Trophoblast cell (in vitro differentiated cells and primary cell): Measurements from ENCODE around the gene KMT2D.

Source experiments
- DNase-seq, 2 donors: peaks; one replicate each; pipeline ENCODE4 v3.0.0-alpha.2; 2016
- H2AFZ ChIP-seq: 2 replicates; pipeline ENCODE4 v1.6.1; 2013; ENCODE audit warnings: low read length, moderate library complexity, mild to moderate bottlenecking; ENCODE audit not compliant: insufficient read depth, poor library complexity
- H2AK5ac ChIP-seq: 2 replicates; pipeline ENCODE4 v1.6.1; 2013; ENCODE audit warnings: mild to moderate bottlenecking, low read length
- H2BK120ac ChIP-seq: 2 replicates; pipeline ENCODE4 v1.6.1; 2013; ENCODE audit warnings: low read length, mild to moderate bottlenecking, moderate library complexity; ENCODE audit not compliant: insufficient read depth, poor library complexity
- H2BK12ac ChIP-seq: 2 replicates; pipeline ENCODE4 v1.6.1; 2013; ENCODE audit warnings: mild to moderate bottlenecking, low read length, moderate library complexity
- H2BK5ac ChIP-seq: 2 replicates; pipeline ENCODE4 v1.6.1; 2013; ENCODE audit warnings: low read length, low read depth, moderate library complexity, mild to moderate bottlenecking; ENCODE audit not compliant: poor library complexity
- H3K14ac ChIP-seq: 2 replicates; pipeline ENCODE4 v1.6.1; 2013; ENCODE audit warnings: mild to moderate bottlenecking, low read length
- H3K18ac ChIP-seq: 2 replicates; pipeline ENCODE4 v1.6.1; 2013; ENCODE audit warnings: mild to moderate bottlenecking, low read length
- H3K23ac ChIP-seq: 2 replicates; pipeline ENCODE4 v1.6.1; 2013; ENCODE audit warnings: low read length
- H3K27ac ChIP-seq: 2 replicates; pipeline ENCODE4 v1.5.1; 2013; ENCODE audit warnings: low read depth, mild to moderate bottlenecking, inconsistent platforms, low read length, moderate library complexity
- H3K27me3 ChIP-seq: 2 replicates; pipeline ENCODE4 v1.6.1; 2013; ENCODE audit warnings: inconsistent platforms, mild to moderate bottlenecking, low read length, moderate library complexity; ENCODE audit not compliant: insufficient read depth
- H3K36me3 ChIP-seq, 2 experiments: 1 replicate in 1 of 2; 2 replicates in 1 of 2; pipeline ENCODE4 v1.6.1; 2013; ENCODE audit warnings: low read length in 2 of 2, mild to moderate bottlenecking in 2 of 2, moderate library complexity in 1 of 2; ENCODE audit not compliant: insufficient read depth in 2 of 2, control insufficient read depth in 1 of 2
- H3K4ac ChIP-seq: 2 replicates; pipeline ENCODE4 v1.6.1; 2013; ENCODE audit warnings: low read depth, mild to moderate bottlenecking, low read length, moderate library complexity
- H3K4me1 ChIP-seq, 2 experiments: 1 replicate in 1 of 2; 2 replicates in 1 of 2; pipeline ENCODE4 v1.6.1; 2013; ENCODE audit warnings: low read length in 2 of 2, mild to moderate bottlenecking in 2 of 2, moderate library complexity in 1 of 2; ENCODE audit not compliant: insufficient read depth in 2 of 2, control insufficient read depth in 1 of 2
- H3K4me2 ChIP-seq: 2 replicates; pipeline ENCODE4 v1.6.1; 2013; ENCODE audit warnings: inconsistent platforms, mild to moderate bottlenecking, low read length, moderate library complexity
- H3K4me3 ChIP-seq: 2 replicates; pipeline ENCODE4 v1.5.1; 2013; ENCODE audit warnings: mild to moderate bottlenecking, low read depth, low read length, inconsistent platforms
- H3K79me1 ChIP-seq: one replicate; pipeline ENCODE4 v1.6.1; 2013; ENCODE audit warnings: low read length
- H3K79me2 ChIP-seq: 2 replicates; pipeline ENCODE4 v1.6.1; 2013; ENCODE audit warnings: low read length, mild to moderate bottlenecking; ENCODE audit not compliant: control insufficient read depth, insufficient read depth, poor library complexity
- H3K9ac ChIP-seq: 2 replicates; pipeline ENCODE4 v1.6.1; 2013; ENCODE audit warnings: mild to moderate bottlenecking, low read length
- H3K9me3 ChIP-seq: 2 replicates; pipeline ENCODE4 v1.6.1; 2013; ENCODE audit warnings: low read depth, mild to moderate bottlenecking, control low read depth, inconsistent platforms, low read length; ENCODE audit not compliant: insufficient read depth
- H4K12ac ChIP-seq: 2 replicates; pipeline ENCODE4 v1.6.1; 2013; ENCODE audit warnings: low read depth, mild to moderate bottlenecking, low read length, moderate library complexity
- H4K8ac ChIP-seq: 2 replicates; pipeline ENCODE4 v1.6.1; 2013; ENCODE audit warnings: low read depth, mild to moderate bottlenecking, low read length, moderate library complexity
- H4K91ac ChIP-seq: one replicate; pipeline ENCODE4 v1.6.1; 2013; ENCODE audit warnings: low read depth, mild to moderate bottlenecking, low read length, moderate library complexity
- WGBS: extraction: QIAGEN DNeasy Blood & Tissue Kit; methylation state at CpG from one replicate; pipeline ENCODE4 v1.1.7; 2013; ENCODE audit warnings: missing lambda C conversion rate; ENCODE audit not compliant: insufficient read length, insufficient coverage; ENCODE audit errors: extremely low coverage; 5-methylcytosine and 5-hydroxymethylcytosine counted together

Gene KMT2D

DNA sequence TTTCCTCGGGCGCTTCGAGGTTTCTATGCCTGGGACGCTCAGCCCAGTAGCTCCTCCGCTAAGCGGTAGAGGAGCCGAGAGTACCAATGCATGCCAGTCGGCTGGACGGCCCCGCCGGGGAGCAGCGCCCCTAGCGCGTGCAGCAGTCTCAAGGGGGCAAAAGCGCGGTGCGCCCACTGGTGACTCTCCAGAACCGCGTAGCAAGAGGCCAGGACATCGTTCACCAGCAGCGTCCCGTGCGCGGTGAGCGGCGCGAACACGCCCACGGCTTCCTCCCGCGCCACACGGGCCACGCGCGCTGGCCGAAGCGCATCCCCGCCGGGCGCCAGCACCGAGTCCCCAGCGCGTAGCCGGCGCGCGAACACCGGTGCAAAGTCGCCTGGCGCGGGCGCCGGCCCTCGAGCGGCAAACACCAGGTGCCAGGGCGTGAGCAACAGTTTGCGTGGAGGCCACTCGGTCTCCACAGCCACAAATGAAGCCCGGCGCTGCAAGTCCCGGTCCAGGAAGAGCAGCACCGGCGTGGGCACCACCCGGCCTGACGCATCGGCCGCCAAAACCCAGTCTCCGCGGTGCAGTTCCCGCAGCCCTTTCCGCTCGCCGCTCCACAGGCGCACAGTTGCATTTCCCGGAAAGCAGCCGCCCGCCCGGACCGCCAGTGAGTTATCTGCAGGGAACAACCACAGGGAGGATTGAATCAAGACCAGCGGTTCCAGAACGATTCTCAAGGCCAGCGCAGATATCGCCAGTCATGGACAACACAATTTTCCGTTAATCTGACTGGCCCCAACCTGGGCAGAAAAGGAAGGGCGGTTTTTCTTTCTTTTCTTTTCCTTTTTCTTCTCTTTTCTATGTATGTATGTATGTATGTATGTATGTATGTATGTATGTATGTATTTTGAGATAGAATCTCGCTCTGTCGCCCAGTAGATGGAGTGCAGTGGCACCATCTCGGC is 29.5 kb upstream of the KMT2D start:
- Histone ChIP-seq H3K9me3 (peaks cover 6% of the 10 kb centered on the region), H4K8ac (no peak overlapping the region), H3K36me3 (no peaks in the 10 kb centered on the region), H3K4me2 (peak overlapping the region; percentile 47), H2AFZ (no peak overlapping the region), H3K27me3 (peaks cover 65% of the 10 kb centered on the region), H3K18ac (no peak overlapping the region), H3K9ac (no peak overlapping the region), H2BK120ac (no peak overlapping the region), H2BK12ac (no peak overlapping the region), H3K4me3 (peak overlapping the region; percentile 39), H2BK5ac (no peak overlapping the region), H3K27ac (no peak overlapping the region), H2AK5ac (no peak overlapping the region), H3K4ac (no peak overlapping the region), H3K79me1 (no peaks in the 10 kb centered on the region), H4K12ac (no peak overlapping the region), H3K23ac (peak overlapping the region; percentile 47), H4K91ac (no peak overlapping the region), H3K4me1 (peaks cover 12 to 29% of the 10 kb centered on the region in 2 experiments), H3K14ac (no peak overlapping the region), H3K79me2 (no peaks in the 10 kb centered on the region)
- peak; percentile 26 to 57 for DNase-seq
- no CpG with 5 or more reads among the region's 88 CpGs for WGBS

GRCh38 chr12:49088932-49089330 is 28.3 kb upstream of the KMT2D start:
- Histone ChIP-seq H3K14ac (no peak overlapping the region), H3K18ac (no peak overlapping the region), H3K4me3 (no peak overlapping the region), H3K79me2 (no peaks in the 10 kb centered on the region), H3K4me2 (no peak overlapping the region), H4K12ac (no peak overlapping the region), H2BK5ac (no peak overlapping the region), H4K91ac (no peak overlapping the region), H3K4me1 (peaks cover 8 to 24% of the 10 kb centered on the region in 2 experiments), H2BK120ac (no peak overlapping the region), H3K36me3 (no peaks in the 10 kb centered on the region), H3K27ac (no peak overlapping the region), H3K27me3 (peaks cover 53% of the 10 kb centered on the region), H4K8ac (no peak overlapping the region), H2AK5ac (no peak overlapping the region), H2BK12ac (no peak overlapping the region), H3K79me1 (no peaks in the 10 kb centered on the region), H3K4ac (no peak overlapping the region), H2AFZ (no peak overlapping the region), H3K9ac (no peak overlapping the region), H3K9me3 (peaks cover 2% of the 10 kb centered on the region), H3K23ac (no peak overlapping the region)
- WGBS = no CpG with 5 or more reads among the region's 6 CpGs
- DNase-seq = no peak

DNA sequence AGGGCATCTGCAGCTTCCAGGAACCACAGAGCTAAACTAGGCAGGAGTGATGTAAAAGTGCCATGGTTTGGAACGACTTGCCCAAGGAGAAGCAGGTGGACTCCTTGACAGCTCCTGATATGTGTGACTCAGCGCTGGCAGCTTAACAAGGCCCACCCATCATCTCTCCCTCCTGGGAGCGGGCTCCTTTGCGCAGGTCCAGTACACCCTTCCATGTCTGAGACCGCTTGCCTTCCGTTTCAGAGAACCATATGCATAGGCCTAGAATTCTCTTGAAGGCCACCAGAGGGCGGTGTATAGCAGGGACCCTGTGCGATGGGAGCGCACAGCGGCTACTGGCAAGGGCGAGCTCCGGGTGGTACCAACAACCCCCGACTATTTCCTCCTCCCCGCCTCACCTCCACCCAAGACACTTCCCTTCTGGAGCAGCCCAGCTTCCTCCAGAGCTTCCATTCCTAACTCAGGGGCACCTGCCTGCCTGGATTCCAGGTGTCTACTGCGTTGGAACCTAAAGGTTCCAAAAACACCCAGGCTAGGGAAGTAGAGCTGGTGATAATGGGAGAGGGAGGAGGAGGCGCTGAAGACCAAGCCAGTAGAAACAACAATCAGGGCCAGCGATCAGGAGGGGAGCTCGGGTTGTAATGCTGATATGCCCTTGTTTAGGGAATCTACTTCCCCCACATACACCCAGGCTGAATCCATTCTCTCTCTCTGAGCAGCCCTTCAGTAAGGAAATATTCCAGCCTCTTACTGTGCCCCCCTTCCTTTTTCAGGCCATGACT is 27.7 kb upstream of the KMT2D start:
- H3K9ac ChIP-seq = no peak overlapping the region
- H2AFZ ChIP-seq = no peak overlapping the region
- H3K18ac ChIP-seq = no peak overlapping the region
- peaks cover 2% of the 10 kb centered on the region for H3K9me3 ChIP-seq
- no peaks in the 10 kb centered on the region for H3K79me1 ChIP-seq
- H4K91ac ChIP-seq = no peak overlapping the region
- H2BK12ac ChIP-seq = no peak overlapping the region
- H4K12ac ChIP-seq = no peak overlapping the region
- DNase-seq = peak; percentile 80 to 88
- no CpG with 5 or more reads among the region's 18 CpGs for WGBS
- H2BK120ac ChIP-seq = no peak overlapping the region
- peaks cover 6 to 19% of the 10 kb centered on the region in 2 experiments for H3K4me1 ChIP-seq
- H3K23ac ChIP-seq = no peak overlapping the region
- no peaks in the 10 kb centered on the region for H3K79me2 ChIP-seq
- no peak overlapping the region for H3K4me3 ChIP-seq
- H3K27me3 ChIP-seq = peaks cover 48% of the 10 kb centered on the region
- no peak overlapping the region for H2AK5ac ChIP-seq
- no peak overlapping the region for H3K4ac ChIP-seq
- no peak overlapping the region for H3K14ac ChIP-seq
- no peak overlapping the region for H2BK5ac ChIP-seq
- H3K27ac ChIP-seq = no peak overlapping the region
- peak overlapping the region; percentile 6 for H3K4me2 ChIP-seq
- H3K36me3 ChIP-seq = no peaks in the 10 kb centered on the region
- no peak overlapping the region for H4K8ac ChIP-seq

DNA sequence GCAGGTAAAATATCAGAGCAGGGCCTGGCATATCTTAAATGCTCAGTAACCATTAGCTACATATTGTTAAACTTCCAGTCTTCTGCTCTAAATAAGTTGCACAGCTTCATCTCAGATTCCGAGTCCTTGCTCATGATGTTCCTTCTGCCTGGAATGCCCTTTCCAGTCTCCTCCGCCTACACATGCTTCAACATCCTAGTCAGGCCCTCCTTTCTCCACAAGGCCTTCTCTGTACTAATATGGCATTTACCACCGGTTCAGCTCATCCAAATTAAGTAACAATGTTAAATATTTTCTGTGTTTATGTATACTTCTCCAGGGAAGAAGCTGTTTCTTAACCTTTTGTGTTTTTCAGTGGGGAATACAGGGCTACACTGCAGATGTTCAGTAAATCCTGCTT is 25.5 kb upstream of the KMT2D start:
- no peak overlapping the region for H4K12ac ChIP-seq
- no peak overlapping the region for H3K4ac ChIP-seq
- no peaks in the 10 kb centered on the region for H3K79me2 ChIP-seq
- peaks cover 28% of the 10 kb centered on the region for H3K27me3 ChIP-seq
- H3K4me3 ChIP-seq = no peak overlapping the region
- no peak overlapping the region for H3K14ac ChIP-seq
- no peak overlapping the region for H3K18ac ChIP-seq
- H3K9ac ChIP-seq = no peak overlapping the region
- H3K23ac ChIP-seq = no peak overlapping the region
- no peak overlapping the region for H3K27ac ChIP-seq
- H3K4me1 ChIP-seq = peaks cover 0 to 7% of the 10 kb centered on the region in 2 experiments
- H2AFZ ChIP-seq = no peak overlapping the region
- no peak for DNase-seq
- peaks cover 2% of the 10 kb centered on the region for H3K9me3 ChIP-seq
- H2AK5ac ChIP-seq = no peak overlapping the region
- no CpG with 5 or more reads among the region's 3 CpGs for WGBS
- no peak overlapping the region for H4K8ac ChIP-seq
- no peaks in the 10 kb centered on the region for H3K79me1 ChIP-seq
- no peak overlapping the region for H2BK5ac ChIP-seq
- H3K4me2 ChIP-seq = no peak overlapping the region
- no peak overlapping the region for H4K91ac ChIP-seq
- H3K36me3 ChIP-seq = no peaks in the 10 kb centered on the region
- no peak overlapping the region for H2BK120ac ChIP-seq
- H2BK12ac ChIP-seq = no peak overlapping the region
